ENCODE measurements around the gene LRRC36.

The LRRC36 gene

DNA sequence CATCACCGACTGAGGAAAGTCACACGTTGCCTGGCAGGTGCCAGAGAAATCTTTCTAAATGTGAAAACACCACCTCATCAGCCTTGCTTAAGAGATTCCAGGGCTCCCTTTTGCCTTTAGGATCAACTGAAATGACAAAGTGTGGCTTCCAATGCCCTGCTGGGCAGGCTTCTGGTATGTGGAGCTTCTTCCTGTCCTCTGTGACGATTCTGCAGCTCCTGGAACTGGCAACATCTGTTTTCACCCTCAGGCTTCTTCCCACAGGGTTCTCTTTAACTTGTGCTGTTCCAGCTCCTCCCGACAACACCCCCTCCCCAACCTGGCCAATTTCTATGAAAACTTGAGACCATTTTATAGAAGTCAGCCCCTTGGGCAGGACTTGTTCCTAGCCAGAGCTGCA is 94.4 kb downstream of the LRRC36 start:
- no peaks in the 10 kb centered on the region for H4K20me1 ChIP-seq (ENCODE audit: insufficient read depth, low read length)
- no peak overlapping the region for H3K4me2 ChIP-seq (ENCODE audit: low read length)
- TF ChIP-seq CTCF (IDR thresholded peaks at IDR 0.05; ENCODE audit: low read depth, low read length) (no peak), EZH2phosphoT487 (IDR thresholded peaks at IDR 0.05; ENCODE audit: low read depth) (no peak)
- H3K4me3 ChIP-seq (ENCODE audit: low read length), result no peak overlapping the region
- no peak overlapping the region for H2AFZ ChIP-seq (ENCODE audit: low read depth, low read length)
- no peaks in the 10 kb centered on the region for H3K79me2 ChIP-seq (ENCODE audit: low read length)
- no peaks in the 10 kb centered on the region for H3K36me3 ChIP-seq (replicated peaks; ENCODE audit: low read depth, low read length)
- H3K9ac ChIP-seq (ENCODE audit: low read length), result no peak overlapping the region
- no peak overlapping the region for H3K27ac ChIP-seq (ENCODE audit: low read length)
- H3K27me3 ChIP-seq (ENCODE audit: low read depth, low read length), result peaks cover 25% of the 10 kb centered on the region
- peaks cover 6% of the 10 kb centered on the region; the same call in 1 of the 2 replicates for H3K4me1 ChIP-seq (ENCODE audit: low read length)
- H3K9me3 ChIP-seq (ENCODE audit: insufficient read depth, low read length), result no peaks in the 10 kb centered on the region

GRCh38 chr16:67423015-67423414 is 96.4 kb downstream of the LRRC36 start:
- H3K4me3 ChIP-seq (ENCODE audit: low read length), result no peak overlapping the region
- H3K4me1 ChIP-seq (ENCODE audit: low read length), result 0 out of 2 replicates have a peak, but pooled peaks cover 2% of the 10 kb centered on the region
- no peak overlapping the region for H3K9ac ChIP-seq (ENCODE audit: low read length)
- no peaks in the 10 kb centered on the region for H3K79me2 ChIP-seq (ENCODE audit: low read length)
- H3K36me3 ChIP-seq (replicated peaks; ENCODE audit: low read depth, low read length), result no peaks in the 10 kb centered on the region
- H3K27me3 ChIP-seq (ENCODE audit: low read depth, low read length), result peaks cover 25% of the 10 kb centered on the region
- no peaks in the 10 kb centered on the region for H3K9me3 ChIP-seq (ENCODE audit: insufficient read depth, low read length)
- no peak overlapping the region for H2AFZ ChIP-seq (ENCODE audit: low read depth, low read length)
- no peak overlapping the region for H3K4me2 ChIP-seq (ENCODE audit: low read length)
- H3K27ac ChIP-seq (ENCODE audit: low read length), result no peak overlapping the region
- no peaks in the 10 kb centered on the region for H4K20me1 ChIP-seq (ENCODE audit: insufficient read depth, low read length)
- no peak for TF ChIP-seq EZH2phosphoT487 (IDR thresholded peaks at IDR 0.05; ENCODE audit: low read depth)

DNA sequence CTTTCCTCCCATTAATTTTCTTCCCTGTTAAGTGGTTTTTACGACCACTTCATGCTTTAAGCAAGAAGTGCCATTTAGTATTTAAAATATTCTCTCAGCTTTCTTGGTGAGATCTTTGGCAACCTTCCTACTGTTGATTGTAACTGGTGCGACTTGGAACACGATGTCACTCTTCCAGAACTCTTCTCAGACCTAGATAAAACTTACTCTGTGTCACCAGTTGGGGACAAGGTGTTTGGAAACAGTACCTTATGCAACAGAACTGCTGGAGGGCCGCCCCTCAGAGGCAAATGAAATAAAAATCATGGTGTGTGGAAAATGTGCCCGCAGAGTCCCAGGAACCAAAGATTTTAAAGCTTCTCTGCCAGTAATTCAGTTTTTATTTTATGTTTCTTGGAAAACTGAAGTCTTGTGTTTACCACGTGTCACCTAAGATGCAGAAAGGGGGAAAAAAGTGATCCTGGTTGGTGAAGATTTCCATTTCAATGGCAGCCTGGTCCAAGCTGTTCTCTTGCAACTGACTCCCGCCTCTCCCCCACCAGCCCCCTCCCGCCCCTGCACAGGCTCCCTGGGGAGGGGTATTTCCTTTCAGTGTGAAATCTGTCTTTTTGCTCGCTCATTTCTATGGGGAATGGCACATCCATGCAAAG is 97.1 kb downstream of the LRRC36 start:
- no peaks in the 10 kb centered on the region for H3K9me3 ChIP-seq (ENCODE audit: insufficient read depth, low read length)
- H3K27ac ChIP-seq (ENCODE audit: low read length), result no peak overlapping the region
- no peak for TF ChIP-seq EZH2phosphoT487 (IDR thresholded peaks at IDR 0.05; ENCODE audit: low read depth)
- H3K9ac ChIP-seq (ENCODE audit: low read length), result no peak overlapping the region
- H3K36me3 ChIP-seq (replicated peaks; ENCODE audit: low read depth, low read length), result no peaks in the 10 kb centered on the region
- 0 out of 2 replicates have a peak, but pooled peaks cover 2% of the 10 kb centered on the region for H3K4me1 ChIP-seq (ENCODE audit: low read length)
- no peaks in the 10 kb centered on the region for H4K20me1 ChIP-seq (ENCODE audit: insufficient read depth, low read length)
- no peak overlapping the region for H2AFZ ChIP-seq (ENCODE audit: low read depth, low read length)
- no peak overlapping the region for H3K4me2 ChIP-seq (ENCODE audit: low read length)
- H3K27me3 ChIP-seq (ENCODE audit: low read depth, low read length), result peaks cover 25% of the 10 kb centered on the region
- no peaks in the 10 kb centered on the region for H3K79me2 ChIP-seq (ENCODE audit: low read length)
- no peak overlapping the region for H3K4me3 ChIP-seq (ENCODE audit: low read length)

DNA sequence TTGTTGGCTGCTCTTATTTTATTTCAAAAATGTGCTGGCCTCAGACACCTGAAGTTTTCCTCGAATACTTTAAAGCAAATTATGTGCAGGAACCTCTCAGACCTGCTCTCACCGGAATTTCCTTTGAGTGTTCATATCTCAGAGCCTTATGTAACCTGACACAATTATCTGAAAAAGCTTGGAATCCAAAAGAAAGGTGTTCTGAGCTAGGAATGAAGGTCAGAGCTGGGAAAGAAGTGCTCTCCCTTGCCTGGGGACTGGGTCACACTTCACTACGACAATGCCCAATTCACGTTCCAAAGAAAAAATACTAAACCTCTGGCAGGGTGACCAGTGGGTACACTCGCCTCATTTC is 97.6 kb downstream of the LRRC36 start:
- no peak overlapping the region for H3K27ac ChIP-seq (ENCODE audit: low read length)
- no peak for TF ChIP-seq EZH2phosphoT487 (IDR thresholded peaks at IDR 0.05; ENCODE audit: low read depth)
- no peak for TF ChIP-seq CTCF (IDR thresholded peaks at IDR 0.05; ENCODE audit: low read depth, low read length)
- H2AFZ ChIP-seq (ENCODE audit: low read depth, low read length), result no peak overlapping the region
- H3K36me3 ChIP-seq (replicated peaks; ENCODE audit: low read depth, low read length), result no peaks in the 10 kb centered on the region
- no peaks in the 10 kb centered on the region for H3K79me2 ChIP-seq (ENCODE audit: low read length)
- 0 out of 2 replicates have a peak, but pooled peaks cover 2% of the 10 kb centered on the region for H3K4me1 ChIP-seq (ENCODE audit: low read length)
- no peaks in the 10 kb centered on the region for H4K20me1 ChIP-seq (ENCODE audit: insufficient read depth, low read length)
- no peak overlapping the region for H3K4me2 ChIP-seq (ENCODE audit: low read length)
- peaks cover 25% of the 10 kb centered on the region for H3K27me3 ChIP-seq (ENCODE audit: low read depth, low read length)
- H3K4me3 ChIP-seq (ENCODE audit: low read length), result no peak overlapping the region
- no peaks in the 10 kb centered on the region for H3K9me3 ChIP-seq (ENCODE audit: insufficient read depth, low read length)
- no peak overlapping the region for H3K9ac ChIP-seq (ENCODE audit: low read length)

DNA sequence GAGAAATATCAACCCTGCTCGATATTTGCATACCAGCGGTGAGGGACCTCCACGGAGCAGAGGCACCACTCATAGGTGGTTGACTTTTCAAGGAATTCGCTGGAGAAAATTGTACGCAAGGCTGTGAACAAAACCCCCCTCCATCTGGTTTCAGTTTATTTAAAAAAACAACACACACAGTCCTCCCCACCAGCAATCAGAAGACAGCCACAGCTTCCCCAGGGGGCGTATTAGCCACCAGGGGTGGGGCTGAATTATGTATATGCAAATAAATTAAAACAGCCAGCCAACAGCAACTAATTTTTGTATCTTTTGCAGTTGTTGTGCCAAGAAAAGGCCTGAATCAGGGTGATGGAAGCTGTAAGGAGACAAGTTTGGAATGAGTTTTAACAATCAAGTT is 98.4 kb downstream of the LRRC36 start:
- no peak overlapping the region for H3K4me2 ChIP-seq (ENCODE audit: low read length)

More for the DNA sequence above, 98.4 kb downstream of the LRRC36 start:
- TF ChIP-seq CTCF (IDR thresholded peaks at IDR 0.05; ENCODE audit: low read depth, low read length) (no peak), EZH2phosphoT487 (IDR thresholded peaks at IDR 0.05; ENCODE audit: low read depth) (no peak)
- Histone ChIP-seq H2AFZ (ENCODE audit: low read depth, low read length) (no peak overlapping the region), H3K4me3 (ENCODE audit: low read length) (no peak overlapping the region), H3K4me1 (ENCODE audit: low read length) (peaks cover 3% of the 10 kb centered on the region; the same call in 1 of the 2 replicates), H3K27me3 (ENCODE audit: low read depth, low read length) (peaks cover 25% of the 10 kb centered on the region), H3K9me3 (ENCODE audit: insufficient read depth, low read length) (no peaks in the 10 kb centered on the region), H3K27ac (ENCODE audit: low read length) (no peak overlapping the region), H4K20me1 (ENCODE audit: insufficient read depth, low read length) (no peaks in the 10 kb centered on the region), H3K36me3 (replicated peaks; ENCODE audit: low read depth, low read length) (no peaks in the 10 kb centered on the region), H3K9ac (ENCODE audit: low read length) (no peak overlapping the region), H3K79me2 (ENCODE audit: low read length) (no peaks in the 10 kb centered on the region)
